ENCODE measurements around the gene RFX5.
"Not testable (repeated sequence)": the region's sequence is repeated elsewhere in the genome, so short reads cannot be mapped to it uniquely, and the experiment has no call there.

The RFX5 gene

GRCh38 chr1:151362308-151363155 is 15.5 kb upstream of the RFX5 start:
- no peak for DNase-seq (ENCODE audit: low read depth)

- DNase-seq (ENCODE audit: low read depth): no peak
Measured at GRCh38 chr1:151361883-151362282, 14.8 kb upstream of the RFX5 start.

DNA sequence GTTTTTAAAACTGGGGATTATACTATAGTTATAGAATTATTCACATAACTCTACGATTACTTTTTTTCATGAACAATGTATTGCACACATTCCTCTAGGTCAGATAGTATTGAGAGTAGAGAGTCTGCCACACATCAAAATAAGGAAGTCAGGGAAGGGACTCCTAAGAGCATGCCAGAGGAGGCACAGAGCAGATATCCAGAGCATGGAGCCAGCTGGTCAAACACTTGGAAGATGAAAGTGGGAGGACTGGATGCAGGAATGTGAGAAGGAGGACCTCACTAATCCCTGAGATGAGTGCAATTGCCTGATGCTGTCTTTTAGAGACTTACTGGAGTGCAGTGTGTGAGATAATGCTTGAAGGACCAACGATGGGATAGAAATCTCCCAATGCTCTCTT is 9.6 kb upstream of the RFX5 start:
- DNase-seq (ENCODE audit: low read depth): no peak

DNA sequence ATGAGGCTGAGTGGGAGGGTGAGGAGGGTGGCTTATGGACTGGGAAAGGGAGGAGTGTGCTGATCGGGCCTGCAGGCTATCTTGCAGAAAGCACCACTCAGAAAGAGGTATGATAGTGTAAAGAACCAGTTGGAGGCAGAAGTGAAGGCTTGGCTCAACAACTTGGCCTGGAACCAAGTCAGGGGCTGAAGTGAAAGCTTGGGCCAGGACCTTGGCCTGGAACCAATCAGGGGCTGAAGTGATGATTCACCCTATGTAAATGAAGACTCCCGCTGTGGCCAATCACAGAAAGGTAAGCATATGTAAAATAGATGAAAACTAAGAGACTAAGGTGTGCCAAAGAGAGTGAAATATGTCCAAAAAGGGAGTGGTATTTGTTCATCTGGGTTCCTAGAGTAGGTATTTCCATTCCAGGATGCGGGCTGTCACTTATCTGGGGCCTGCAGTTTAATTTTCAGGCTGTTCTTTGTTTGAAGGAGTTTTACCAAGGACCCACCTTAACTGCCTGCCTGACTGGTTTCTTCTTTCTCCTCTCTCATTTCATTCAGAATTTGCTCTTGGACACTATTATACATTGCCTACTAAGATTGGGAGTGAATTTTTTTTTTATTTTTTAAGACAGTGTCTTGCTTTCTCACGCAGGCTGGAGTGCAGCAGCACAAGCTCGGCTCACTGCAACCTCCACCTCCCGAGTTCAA is 5.1 kb upstream of the RFX5 start:
- DNase-seq (ENCODE audit: low read depth): no peak

DNA sequence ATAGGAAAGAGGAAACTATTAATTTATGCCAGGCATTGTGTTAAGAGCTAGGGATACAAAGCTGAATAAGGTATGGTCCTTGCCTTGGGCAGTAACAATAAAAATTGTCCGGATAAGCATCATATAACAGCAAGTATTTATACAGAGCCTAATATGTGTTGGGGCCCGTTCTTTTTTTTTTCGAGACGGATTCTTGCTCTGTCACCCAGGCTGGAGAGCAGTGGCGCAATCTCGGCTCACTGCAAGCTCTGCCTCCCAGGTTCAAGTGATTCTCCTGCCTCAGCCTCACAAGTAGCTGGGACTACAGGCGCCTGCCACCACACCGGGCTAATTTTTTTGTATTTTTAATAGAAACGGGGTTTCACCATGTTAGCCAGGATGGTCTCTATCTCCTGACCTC is 3.3 kb upstream of the RFX5 start:
- not testable (repeated sequence) for DNase-seq (ENCODE audit: low read depth)

DNA sequence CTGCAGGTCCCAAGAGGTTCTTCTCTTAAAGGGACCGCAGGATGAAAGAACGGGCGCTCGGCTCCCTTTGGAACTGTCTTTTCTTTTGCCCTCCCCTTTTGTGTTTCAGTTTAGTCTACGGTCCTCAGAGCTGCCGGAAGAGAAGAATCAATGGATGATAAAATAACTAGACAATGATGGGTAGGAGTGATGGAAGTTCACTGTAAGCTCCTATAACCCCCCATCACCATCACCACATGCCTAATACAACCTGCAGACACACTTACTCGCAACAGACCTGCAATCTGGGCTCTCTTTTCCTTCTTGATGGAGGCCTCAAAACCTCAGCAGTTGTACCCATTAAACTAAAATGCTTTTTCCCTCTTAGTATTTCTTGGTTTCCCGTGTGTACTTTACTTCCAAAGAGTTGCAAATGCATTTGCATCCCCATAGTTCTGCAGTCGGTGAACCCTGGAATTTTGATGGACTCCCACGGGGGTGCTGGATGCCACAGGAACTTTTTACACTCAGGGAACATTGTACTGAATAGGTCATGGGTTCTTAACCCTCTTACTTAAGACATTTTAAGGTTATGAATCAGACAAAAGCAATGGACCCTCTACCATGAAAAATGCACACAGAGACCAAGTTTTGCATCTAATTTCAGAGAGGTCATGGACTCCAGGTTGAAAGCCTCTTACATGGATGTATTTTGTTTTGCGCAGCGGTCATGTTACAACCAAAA is 633 bp upstream of the RFX5 start:
- no peak for DNase-seq (ENCODE audit: low read depth)

- no peak for DNase-seq (ENCODE audit: low read depth)
Measured at GRCh38 chr1:151346082-151346768, 827 bp downstream of the RFX5 start.

GRCh38 chr1:151344291-151344690 is 2.8 kb downstream of the RFX5 start:
- DNase-seq (ENCODE audit: low read depth): no peak

- no peak for DNase-seq (ENCODE audit: low read depth)
Measured at GRCh38 chr1:151343587-151343986, 3.5 kb downstream of the RFX5 start.

DNA sequence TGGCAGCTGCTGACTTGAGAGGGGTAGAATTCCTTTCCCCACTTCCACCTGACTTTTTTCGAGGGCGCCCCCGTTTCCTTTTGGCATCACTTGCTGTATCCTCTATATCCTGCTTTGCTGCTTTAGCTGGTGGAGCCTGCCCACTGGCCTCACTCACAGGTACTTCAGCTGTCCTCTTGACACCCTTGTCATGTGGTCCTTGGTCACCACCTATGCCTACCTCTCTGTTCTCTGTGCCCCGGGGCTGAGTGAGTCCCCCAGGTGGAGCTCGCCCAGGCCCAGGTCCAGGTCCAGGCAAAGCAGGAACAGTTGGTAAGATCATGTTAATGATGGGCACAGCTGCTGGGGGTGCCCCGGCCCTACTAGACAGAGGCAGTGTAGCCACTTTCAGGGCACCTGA is 4.5 kb downstream of the RFX5 start:
- DNase-seq (ENCODE audit: low read depth): no peak

- DNase-seq (ENCODE audit: low read depth): no peak
Measured at GRCh38 chr1:151342021-151342420, 5.0 kb downstream of the RFX5 start.

GRCh38 chr1:151340870-151341754 is 5.9 kb downstream of the RFX5 start:
- peak; percentile 26 for DNase-seq (ENCODE audit: low read depth)

DNA sequence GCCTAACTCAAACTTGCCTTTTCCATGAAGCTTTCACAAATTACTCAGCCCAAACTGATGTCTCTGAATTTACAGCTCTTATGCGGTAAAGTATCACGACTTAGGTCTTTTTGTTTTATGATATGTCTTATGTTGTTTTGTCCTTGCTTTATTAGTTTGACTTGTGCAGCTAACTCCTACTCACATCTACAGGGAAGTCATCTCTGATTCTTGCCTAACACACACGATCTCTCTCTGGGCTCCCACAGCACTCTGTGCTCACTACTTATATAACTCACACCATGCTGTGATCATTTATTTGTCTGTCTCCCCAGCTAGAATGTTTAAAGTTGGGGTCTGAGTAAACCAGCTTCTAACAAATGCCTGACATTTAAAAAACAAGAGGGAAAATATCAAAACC is 10.5 kb downstream of the RFX5 start:
- DNase-seq (ENCODE audit: low read depth): no peak

GRCh38 chr1:151334822-151335221 is 12.2 kb downstream of the RFX5 start:
- no peak for DNase-seq (ENCODE audit: low read depth)

- no peak for DNase-seq (ENCODE audit: low read depth)
Measured at GRCh38 chr1:151327903-151328674, 19.0 kb downstream of the RFX5 start.

- DNase-seq (ENCODE audit: low read depth): peak; percentile 77
Measured at GRCh38 chr1:151327223-151327902, 19.7 kb downstream of the RFX5 start, which contains the start of gene PI4KB. Gene PI4KB, minus strand, starts transcription at chr1:151327416. Its CDS starts 10,935 bp downstream, at chr1:151316481.

DNA sequence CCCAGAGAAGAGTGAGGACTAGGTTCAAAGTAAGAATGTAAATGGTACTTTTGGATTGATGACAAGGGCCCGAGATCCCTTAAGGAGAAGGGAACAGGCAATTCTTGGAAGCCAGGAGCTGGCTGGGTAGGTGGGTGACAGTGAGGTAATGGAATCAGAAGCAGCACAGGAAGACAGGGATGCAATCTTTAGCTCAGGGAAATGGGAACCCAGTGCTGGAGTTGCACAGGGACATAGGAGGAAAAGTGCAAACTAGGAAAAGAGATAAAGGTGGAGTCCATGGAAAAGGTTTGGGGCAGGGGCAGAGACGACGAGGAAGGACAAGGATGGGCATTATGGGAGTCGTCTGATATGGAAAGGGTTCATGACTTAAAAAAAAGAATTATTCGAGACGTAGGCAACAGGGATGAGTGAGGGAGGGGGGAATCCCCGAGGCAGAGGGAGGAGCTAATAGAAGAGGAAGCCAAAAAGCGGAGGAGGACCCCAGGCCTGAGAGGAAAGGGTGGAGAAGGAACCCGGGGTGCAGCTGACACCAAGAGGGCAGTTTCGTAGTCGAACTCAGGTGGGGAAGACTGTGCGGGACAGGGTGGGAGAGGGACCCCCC is 20.3 kb downstream of the RFX5 start:
- DNase-seq (ENCODE audit: low read depth): peak; percentile 30

GRCh38 chr1:151325646-151326429 is 21.2 kb downstream of the RFX5 start:
- no peak for DNase-seq (ENCODE audit: low read depth)

Measured in activated T-cell treated with anti-CD3 and anti-CD28 coated beads for 1 hour (primary cell).